ENCODE results near the gene GPR171.

GRCh38 chr3:151236316-151236715 lies 33.3 kb upstream of the GPR171 start:
- TF ChIP-seq CTCF (IDR thresholded peaks at IDR 0.05) (no peak), EZH2 (IDR thresholded peaks at IDR 0.05; ENCODE audit: borderline replicate concordance, insufficient read depth, low read depth, low read length, poor library complexity, severe bottlenecking) (no peak)
